Measurements from ENCODE around the gene UBE3B.

UBE3B gene

GRCh38 chr12:109562871-109563270 lies 85.4 kb downstream of the UBE3B start:
- no peak overlapping the region for H3K4me3 ChIP-seq (ENCODE audit: low read depth, low read length)
- DNase-seq (ENCODE audit: low read depth): no peak
- TF ChIP-seq MAX (IDR thresholded peaks at IDR 0.05; ENCODE audit: low read depth, low read length) (no peak), CTCF (IDR thresholded peaks at IDR 0.05; ENCODE audit: low read depth, low read length) (no peak), MYC (IDR thresholded peaks at IDR 0.05; ENCODE audit: low read depth, low read length) (no peak), POLR2A (IDR thresholded peaks at IDR 0.05; ENCODE audit: extremely low read depth, insufficient read length) (no peak)

- DNase-seq (ENCODE audit: low read depth): no peak
- no peak overlapping the region for H3K4me3 ChIP-seq (ENCODE audit: low read depth, low read length)
- TF ChIP-seq MAX (IDR thresholded peaks at IDR 0.05; ENCODE audit: low read depth, low read length): no peak
- no peak for TF ChIP-seq POLR2A (IDR thresholded peaks at IDR 0.05; ENCODE audit: extremely low read depth, insufficient read length)
- no peak for TF ChIP-seq CTCF (IDR thresholded peaks at IDR 0.05; ENCODE audit: low read depth, low read length)
- no peak for TF ChIP-seq MYC (IDR thresholded peaks at IDR 0.05; ENCODE audit: low read depth, low read length)
These were observed 86.2 kb downstream of the UBE3B start for GRCh38 chr12:109563291-109564284.

GRCh38 chr12:109566424-109566823 lies 89.0 kb downstream of the UBE3B start:
- no peak for DNase-seq (ENCODE audit: low read depth)
- H3K4me3 ChIP-seq (ENCODE audit: low read depth, low read length): no peak overlapping the region
- TF ChIP-seq POLR2A (IDR thresholded peaks at IDR 0.05; ENCODE audit: extremely low read depth, insufficient read length) (no peak), MAX (IDR thresholded peaks at IDR 0.05; ENCODE audit: low read depth, low read length) (no peak), CTCF (IDR thresholded peaks at IDR 0.05; ENCODE audit: low read depth, low read length) (no peak), MYC (IDR thresholded peaks at IDR 0.05; ENCODE audit: low read depth, low read length) (no peak)

- no peak for DNase-seq (ENCODE audit: low read depth)
These were observed 89.9 kb downstream of the UBE3B start for GRCh38 chr12:109567296-109567695.

GRCh38 chr12:109567967-109568366 lies 90.5 kb downstream of the UBE3B start:
- DNase-seq (ENCODE audit: low read depth): no peak
- no peak for TF ChIP-seq MAX (IDR thresholded peaks at IDR 0.05; ENCODE audit: low read depth, low read length)
- TF ChIP-seq POLR2A (IDR thresholded peaks at IDR 0.05; ENCODE audit: extremely low read depth, insufficient read length): no peak
- TF ChIP-seq MYC (IDR thresholded peaks at IDR 0.05; ENCODE audit: low read depth, low read length): no peak
- no peak for TF ChIP-seq CTCF (IDR thresholded peaks at IDR 0.05; ENCODE audit: low read depth, low read length)
- H3K4me3 ChIP-seq (ENCODE audit: low read depth, low read length): no peak overlapping the region

More at GRCh38 chr12:109567296-109567695, 89.9 kb downstream of the UBE3B start:
- no peak for TF ChIP-seq MAX (IDR thresholded peaks at IDR 0.05; ENCODE audit: low read depth, low read length)
- no peak for TF ChIP-seq MYC (IDR thresholded peaks at IDR 0.05; ENCODE audit: low read depth, low read length)
- TF ChIP-seq CTCF (IDR thresholded peaks at IDR 0.05; ENCODE audit: low read depth, low read length): no peak
- TF ChIP-seq POLR2A (IDR thresholded peaks at IDR 0.05; ENCODE audit: extremely low read depth, insufficient read length): no peak
- H3K4me3 ChIP-seq (ENCODE audit: low read depth, low read length): no peak overlapping the region

Data from NB4 (cell line).